Heart left ventricle (tissue), 16 donors: ENCODE data around the gene NFIA. TPM values are rescaled to one million over a fixed set of nuclear protein-coding genes. Genes with fewer than 3 reads are reported as not detected.
A peak's percentile ranks its signal among the peaks of the same experiment; 100 is the strongest.

ENCODE experiments used
- ATAC-seq, 4 donors: fragments of 200-7000 bp; cut with Tn5 transposase; one replicate each; pipeline ENCODE4 v1.9.1; 2020 to 2022; ENCODE audit warnings: moderate library complexity in 4 of 4, mild to moderate bottlenecking in 3 of 4, moderate number of reproducible peaks in 1 of 4
- DNase-seq, 5 donors: peaks; one replicate each; pipeline ENCODE4 v3.0.0-alpha.2; 2020
- H3K27ac ChIP-seq, 12 donors: fragments of 200-600 bp; sonication (generic) in 4 of 12; one replicate each; pipeline versions ENCODE4 v1.5.0 to v1.8.0; 2016 to 2022; ENCODE audit warnings: mild to moderate bottlenecking in 2 of 12
- H3K27me3 ChIP-seq, 9 donors: fragments of 200-600 bp; sonication (generic) in 2 of 9; one replicate each; pipeline versions ENCODE4 v1.5.1 to v1.8.0; 2016 to 2022; ENCODE audit warnings: mild to moderate bottlenecking in 3 of 9
- H3K36me3 ChIP-seq, 9 donors: fragments of 200-600 bp; sonication (generic) in 2 of 9; one replicate each; pipeline versions ENCODE4 v1.5.0 to v1.8.0; 2018 to 2022; ENCODE audit warnings: mild to moderate bottlenecking in 2 of 9
- H3K4me1 ChIP-seq, 12 donors: fragments of 200-600 bp; sonication (generic) in 4 of 12; one replicate each; pipeline versions ENCODE4 v1.5.0 to v1.8.0; 2016 to 2022; ENCODE audit warnings: mild to moderate bottlenecking in 3 of 12
- H3K4me3 ChIP-seq, 12 donors: fragments of 200-600 bp; sonication (generic) in 4 of 12; one replicate each; pipeline versions ENCODE4 v1.5.0 to v1.8.0; 2017 to 2022; ENCODE audit warnings: mild to moderate bottlenecking in 9 of 12, moderate library complexity in 4 of 12
- H3K9me3 ChIP-seq, 12 donors: fragments of 200-600 bp; sonication (generic) in 4 of 12; one replicate each; pipeline versions ENCODE4 v1.5.0 to v1.8.0; 2016 to 2022; ENCODE audit warnings: mild to moderate bottlenecking in 1 of 12
- CTCF ChIP-seq, 12 donors: fragments of 200-600 bp; sonication (generic) in 4 of 12; IDR thresholded peaks; one replicate each; pipeline versions ENCODE4 v1.5.0 to v1.8.0; 2018 to 2022; ENCODE audit warnings: antibody characterized with exemption in 12 of 12, mild to moderate bottlenecking in 5 of 12
- POLR2A ChIP-seq, 2 donors: fragments of 450-650 bp; IDR thresholded peaks; one replicate each; pipeline ENCODE4 v1.6.1; 2017; ENCODE audit warnings: antibody characterized with exemption in 2 of 2, mild to moderate bottlenecking in 2 of 2, moderate library complexity in 2 of 2
- WGBS, 4 donors: extraction: QIAGEN DNeasy Blood & Tissue Kit in 2 of 4; methylation state at CpG; one replicate each; pipeline versions ENCODE4 v1.1.5 to v1.1.7; 2013 to 2018; 5-methylcytosine and 5-hydroxymethylcytosine counted together
- intact Hi-C, 10 donors: fragments of 100-400 bp; cut with DNase I; formaldehyde crosslinking; loops; one replicate each; pipeline versions ENCODE4 v1.11.1 to v1.14.2; 2022
- polyA plus RNA-seq, 2 donors: library from polyadenylated mRNA; stranded (reverse); fragments of 200-250 nt; gene quantifications; one replicate each; pipeline ENCODE4 v1.2.3, GENCODE V29; 2013
- total RNA-seq, 9 donors: library from RNA; depleted of rRNA in 2 of 9; stranded (reverse); fragments of >200 nt in 2 of 9; fragmentation: NEBNext Ultra II Directional in 3 of 9; extraction: Animal tissue kit (Norgen Biotek cat#: 25700) in 3 of 9; gene quantifications; one replicate each; pipeline versions ENCODE4 v1.1.0 to v1.2.4, GENCODE V29; 2016 to 2023
- donor health status: ischemic (EF 13 %, LVEDD 7.1; RV severe dilation, severe dysfunction).
- donor health status: healthy with polysubstance abuse.
- donor health status: DM: no; HTN: yes; CAD: no.
- donor health status: DM: no; HTN: no; CAD: no.
- donor health status: ischemic (EF 25% LVEDD 6.9; RV normal size, moderate dysfunction).
- donor health status: ischemic (EF 25% LVEDD 5.7; RV mildly dilated, moderate dysfunction).
- donor health status: healthy.
- donor health status: DM: yes; HTN: yes; CAD: no.
- donor health status: ischemic (EF 35%, LVEDD 5.7; RV mildly dilated, moderate dysfunction).
- donor health status: nonischemic (EF 11% LVEDD 7.7; RV severe dilation, severe dysfunction).
- donor health status: DM: yes; HTN: yes; CAD: no.
- donor health status: PGD.
- donor health status: ischemic (EF 29% LVEDD 5.4; RV normal size, mild dysfunction).
- donor health status: nonischemic (EF 23%, LVEDD 6.1; RV moderate dilation, normal function).

NFIA gene
- total and polyA plus RNA-seq, 11 donors = 12.7 to 121 (median 96.5) TPM

DNA sequence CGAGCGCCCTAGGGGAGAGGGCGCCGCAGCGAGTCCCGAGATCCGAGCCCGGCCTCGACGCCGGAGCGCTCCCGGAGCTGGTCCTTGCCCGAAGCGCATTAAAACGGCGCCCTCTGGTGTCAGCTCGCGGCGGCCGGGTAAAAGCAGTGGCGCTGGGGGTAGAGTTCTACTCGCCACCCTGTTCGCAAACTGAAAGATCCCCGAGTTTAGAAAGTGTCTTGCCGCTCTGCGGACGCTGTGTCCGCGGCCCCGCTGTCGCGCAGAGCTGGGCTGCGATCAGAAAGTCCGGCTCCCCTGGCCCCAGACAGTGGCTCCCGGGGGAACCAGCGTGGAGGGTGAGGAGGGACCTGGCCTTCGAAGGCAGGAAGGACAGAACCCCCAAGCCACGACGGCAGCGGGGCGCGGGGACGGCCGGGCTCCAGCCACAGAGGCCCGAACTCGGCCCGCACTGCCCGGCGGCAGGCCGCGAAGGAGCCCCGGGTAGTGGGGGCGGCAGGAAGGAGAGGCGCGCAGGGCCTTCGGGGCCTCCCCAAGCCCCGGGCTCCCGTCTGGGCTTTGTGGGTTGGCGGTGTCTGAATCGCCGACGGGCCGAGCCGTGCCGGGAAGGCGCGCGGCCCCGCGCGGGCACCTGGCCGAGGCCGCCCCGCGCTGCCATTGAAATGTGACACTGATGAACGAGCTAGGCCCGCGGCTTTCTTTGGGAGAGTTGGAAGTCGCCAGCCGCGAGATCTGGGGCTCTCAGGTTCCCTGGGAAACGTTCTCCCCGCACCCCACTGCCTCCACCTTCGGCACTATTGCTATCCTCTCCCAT is 39.1 kb upstream of the NFIA start:
- Histone ChIP-seq H3K4me1 (peaks cover 0 to 11% (median 4%) of the 10 kb centered on the region in 12 donors), H3K36me3 (no peaks in the 10 kb centered on the region), H3K4me3 (peak overlapping the region; percentile 28 to 67 (median 59)), H3K9me3 (no peaks in the 10 kb centered on the region), H3K27me3 (no peaks in the 10 kb centered on the region), H3K27ac (peak overlapping the region in 10 of 12 donors; percentile 22 to 82 (median 72))
- DNase-seq = peak; percentile 89 to 95 (median 90)
- WGBS, 4 donors = 5 to 20% (median 14%) methylated on average over 47 to 85 of the region's 85 CpGs
- intact Hi-C loops = loop anchor here (1.0 to 10.0 kb wide), 21 partner anchors 66 to 1072 kb away; no protein-coding TSS in a partner anchor
- ATAC-seq = peak; percentile 87 to 97 (median 96)
- TF ChIP-seq CTCF (IDR thresholded peaks at IDR 0.05) (peak; percentile 86 to 94 (median 92)), POLR2A (IDR thresholded peaks at IDR 0.05) (no peak)

DNA sequence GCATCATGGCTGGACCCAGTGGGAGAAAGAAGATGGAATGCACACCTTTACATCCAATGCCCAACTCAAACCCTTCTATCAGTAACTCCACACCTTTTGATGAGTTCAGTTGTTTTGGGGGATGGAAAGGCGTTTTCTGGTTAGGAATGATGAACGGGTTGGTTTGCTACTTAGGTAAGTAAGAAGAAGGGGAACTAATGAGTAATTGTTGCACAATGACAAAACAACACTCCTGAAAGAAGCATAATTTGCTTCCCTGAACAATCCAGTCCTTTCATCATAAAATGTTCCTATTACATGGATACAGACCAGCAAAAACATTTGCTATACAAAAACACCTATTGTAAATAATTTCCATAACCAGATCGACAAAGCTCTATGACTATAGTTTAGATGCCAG is 35.9 kb upstream of the NFIA start:
- peaks cover 0 to 21% (median 11%) of the 10 kb centered on the region in 12 donors for H3K4me1 ChIP-seq
- H3K36me3 ChIP-seq = no peaks in the 10 kb centered on the region
- ATAC-seq = no peak
- no peak for DNase-seq
- H3K4me3 ChIP-seq = no peak overlapping the region
- 88 to 95% (median 91%) methylated on average over 3 of the region's 3 CpGs for WGBS, 4 donors
- H3K27ac ChIP-seq = no peak overlapping the region
- no peaks in the 10 kb centered on the region for H3K9me3 ChIP-seq
- no peak for TF ChIP-seq POLR2A (IDR thresholded peaks at IDR 0.05)
- TF ChIP-seq CTCF (IDR thresholded peaks at IDR 0.05) = no peak
- peaks cover 0 to 7% (median 0%) of the 10 kb centered on the region in 9 donors for H3K27me3 ChIP-seq
- intact Hi-C loops = loop anchor here (5.0 to 10.0 kb wide), 9 partner anchors 72 to 1072 kb away; no protein-coding TSS in a partner anchor

- no peak for TF ChIP-seq CTCF (IDR thresholded peaks at IDR 0.05)
- no peak for TF ChIP-seq POLR2A (IDR thresholded peaks at IDR 0.05)
- ATAC-seq (no peak), DNase-seq (no peak)
- Histone ChIP-seq H3K27me3 (peaks cover 0 to 10% (median 0%) of the 10 kb centered on the region in 9 donors), H3K4me1 (peaks cover 0 to 27% (median 14%) of the 10 kb centered on the region in 12 donors), H3K9me3 (no peaks in the 10 kb centered on the region), H3K4me3 (no peak overlapping the region), H3K36me3 (no peaks in the 10 kb centered on the region), H3K27ac (no peak overlapping the region)
- intact Hi-C loops = loop anchor here (5.0 to 10.0 kb wide), 9 partner anchors 72 to 1072 kb away; no protein-coding TSS in a partner anchor
- WGBS, 4 donors = 92 to 98% (median 94%) methylated on average over 3 of the region's 3 CpGs
Measured at GRCh38 chr1:61047061-61047460, 35.3 kb upstream of the NFIA start.

DNA sequence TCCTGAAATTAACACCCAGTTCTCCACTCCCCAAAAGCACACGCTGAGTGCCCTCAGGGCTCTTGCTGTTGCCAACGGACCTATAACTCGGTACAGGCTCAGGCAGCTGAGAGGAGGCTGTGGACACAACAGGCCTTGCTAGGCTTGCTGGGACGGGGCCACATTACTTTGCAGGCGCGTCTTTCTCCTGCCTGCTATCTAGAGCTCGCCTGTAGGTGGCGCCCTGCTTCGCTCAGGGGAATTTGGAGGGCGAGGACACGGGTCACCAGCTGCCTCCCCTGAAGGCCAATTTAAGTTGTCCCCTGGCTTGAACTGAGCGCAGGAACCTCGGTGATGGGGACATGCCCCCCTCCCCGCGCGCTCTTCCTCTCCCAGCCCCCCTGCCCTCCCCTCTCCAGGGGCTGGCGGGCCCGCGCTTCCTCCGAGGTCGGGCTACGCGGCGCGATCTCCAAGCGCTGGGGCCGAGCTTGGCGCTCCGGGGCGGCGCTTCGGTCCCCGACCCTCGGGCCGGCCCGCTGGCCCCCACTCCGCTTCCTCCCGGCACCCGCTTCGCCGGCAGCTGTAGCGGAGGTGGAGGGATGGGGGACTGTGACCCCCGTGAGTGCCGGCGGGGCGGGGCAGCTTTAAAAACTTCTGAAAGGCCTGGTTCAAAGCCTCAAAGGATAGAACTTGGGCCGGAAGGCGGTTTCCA is 32.4 kb upstream of the NFIA start:
- H3K27me3 ChIP-seq = peaks cover 0 to 10% (median 0%) of the 10 kb centered on the region in 9 donors
- peak overlapping the region; percentile 89 to 99 (median 98) for H3K27ac ChIP-seq
- peaks cover 0 to 44% (median 32%) of the 10 kb centered on the region in 12 donors for H3K4me1 ChIP-seq
- H3K36me3 ChIP-seq = no peaks in the 10 kb centered on the region
- peak; percentile 79 to 88 (median 85) for ATAC-seq
- WGBS, 4 donors = 0 to 1% (median 1%) methylated on average over 25 to 48 of the region's 48 CpGs
- peak overlapping the region; percentile 60 to 95 (median 84) for H3K4me3 ChIP-seq
- intact Hi-C loops = loop anchor here (1.0 to 10.0 kb wide), 29 partner anchors 27 to 1075 kb away; partner anchors contain the start of gene PATJ (in 1 of the 10)
- no peaks in the 10 kb centered on the region for H3K9me3 ChIP-seq
- peak; percentile 92 to 96 (median 94) for DNase-seq
- TF ChIP-seq CTCF (IDR thresholded peaks at IDR 0.05) = peak; percentile 94 to 99 (median 98)
- TF ChIP-seq POLR2A (IDR thresholded peaks at IDR 0.05) = no peak
